Left ventricle myocardium inferior (tissue), 1 donor: ENCODE results near the gene TENM3. TPM values are rescaled to one million over a fixed set of nuclear protein-coding genes. Genes with fewer than 3 reads are reported as not detected.

Source experiments
- DNase-seq: peaks from one replicate; pipeline ENCODE4 v3.0.0-alpha.2; 2020
- H3K27ac ChIP-seq: fragments of 200-600 bp; replicated peaks from 2 replicates; pipeline ENCODE4 v1.8.0; 2021
- H3K27me3 ChIP-seq: fragments of 200-600 bp; 2 replicates; pipeline ENCODE4 v1.8.0; 2021; ENCODE audit warnings: low read depth
- H3K36me3 ChIP-seq: fragments of 200-600 bp; 2 replicates; pipeline ENCODE4 v1.8.0; 2021
- H3K4me1 ChIP-seq: fragments of 200-600 bp; 2 replicates; pipeline ENCODE4 v1.8.0; 2021
- H3K4me3 ChIP-seq: fragments of 200-600 bp; 2 replicates; pipeline ENCODE4 v1.8.0; 2021; ENCODE audit warnings: mild to moderate bottlenecking, moderate library complexity
- H3K9me3 ChIP-seq: fragments of 200-600 bp; replicated peaks from 2 replicates; pipeline ENCODE4 v1.8.0; 2021
- CTCF ChIP-seq: fragments of 200-600 bp; IDR thresholded peaks from 2 replicates; pipeline ENCODE4 v1.8.0; 2021; ENCODE audit warnings: antibody characterized with exemption, mild to moderate bottlenecking, borderline replicate concordance
- intact Hi-C: fragments of 100-400 bp; cut with micrococcal nuclease; formaldehyde crosslinking; loops from one replicate; pipeline ENCODE4 v1.11.0; 2022
- total RNA-seq: library from RNA; stranded (reverse); fragmentation: NEBNext Ultra II Directional; extraction: Animal tissue kit (Norgen Biotek cat#: 25700); gene quantifications from one replicate; pipeline ENCODE4 v1.2.1, GENCODE V29; 2021
- donor health status: DM: no; HTN: yes; CAD: no; lungs with severe emphysema.

Gene TENM3
- total RNA-seq, 1 donor from 2014 or later = 1.5 TPM

- no peak overlapping the region for H3K4me3 ChIP-seq
- intact Hi-C loops = no loop called here
- no peak for TF ChIP-seq CTCF
- no peaks in the 10 kb centered on the region for H3K27me3 ChIP-seq
- H3K4me1 ChIP-seq = no peaks in the 10 kb centered on the region
- H3K36me3 ChIP-seq = no peaks in the 10 kb centered on the region
- H3K9me3 ChIP-seq = peaks cover 7% of the 10 kb centered on the region
- H3K27ac ChIP-seq = no peak overlapping the region
- DNase-seq = no peak
Measured at GRCh38 chr4:182583703-182584415, 340.7 kb downstream of the TENM3 start.

- intact Hi-C loops = no loop called here
- Histone ChIP-seq H3K4me1 (no peaks in the 10 kb centered on the region), H3K27me3 (no peaks in the 10 kb centered on the region), H3K9me3 (peaks cover 18% of the 10 kb centered on the region), H3K27ac (no peak overlapping the region), H3K4me3 (no peak overlapping the region), H3K36me3 (no peaks in the 10 kb centered on the region)
- TF ChIP-seq CTCF = no peak
- no peak for DNase-seq
Measured at GRCh38 chr4:182585321-182585720, 342.1 kb downstream of the TENM3 start.

GRCh38 chr4:182589100-182589499 lies 345.9 kb downstream of the TENM3 start:
- no peak for TF ChIP-seq CTCF
- Histone ChIP-seq H3K36me3 (no peaks in the 10 kb centered on the region), H3K27me3 (no peaks in the 10 kb centered on the region), H3K4me3 (no peak overlapping the region), H3K9me3 (peaks cover 18% of the 10 kb centered on the region), H3K27ac (no peak overlapping the region), H3K4me1 (no peaks in the 10 kb centered on the region)
- intact Hi-C loops = no loop called here
- no peak for DNase-seq

- H3K36me3 ChIP-seq = no peaks in the 10 kb centered on the region
- no peak overlapping the region for H3K27ac ChIP-seq
- intact Hi-C loops = no loop called here
- no peaks in the 10 kb centered on the region for H3K27me3 ChIP-seq
- no peak for DNase-seq
- H3K4me3 ChIP-seq = no peak overlapping the region
- H3K9me3 ChIP-seq = peaks cover 15% of the 10 kb centered on the region
- no peaks in the 10 kb centered on the region for H3K4me1 ChIP-seq
- TF ChIP-seq CTCF = no peak
Measured at GRCh38 chr4:182593402-182593801, 350.2 kb downstream of the TENM3 start.

- intact Hi-C loops = no loop called here
Measured at GRCh38 chr4:182593864-182594263, 350.7 kb downstream of the TENM3 start.

More at GRCh38 chr4:182593864-182594263, 350.7 kb downstream of the TENM3 start:
- no peak for DNase-seq
- Histone ChIP-seq H3K9me3 (peaks cover 10% of the 10 kb centered on the region), H3K4me3 (no peak overlapping the region), H3K27me3 (no peaks in the 10 kb centered on the region), H3K36me3 (no peaks in the 10 kb centered on the region), H3K4me1 (no peaks in the 10 kb centered on the region), H3K27ac (no peak overlapping the region)
- no peak for TF ChIP-seq CTCF
